ENCODE results near the gene SRGAP3.
A peak's percentile ranks its signal among the peaks of the same experiment; 100 is the strongest.

SRGAP3 gene

GRCh38 chr3:9000041-9000440 lies 249.4 kb downstream of the SRGAP3 start:
- TF ChIP-seq ZFP30 (CRISPR knock-in tag; IDR thresholded peaks at IDR 0.05), result no peak
- TF ChIP-seq OSR1 (CRISPR knock-in tag; IDR thresholded peaks at IDR 0.05), result no peak
- TF ChIP-seq POU6F1 (CRISPR knock-in tag; IDR thresholded peaks at IDR 0.05; ENCODE audit: borderline replicate concordance, low read depth), result no peak
- TF ChIP-seq CSRNP3 (CRISPR knock-in tag; IDR thresholded peaks at IDR 0.05), result no peak
- no peak for TF ChIP-seq TSHZ2 (CRISPR knock-in tag; IDR thresholded peaks at IDR 0.05)
- no peak for TF ChIP-seq PPARA (CRISPR knock-in tag; IDR thresholded peaks at IDR 0.05; ENCODE audit: borderline replicate concordance)
- TF ChIP-seq ZNF70 (CRISPR knock-in tag; IDR thresholded peaks at IDR 0.05), result no peak
- TF ChIP-seq TCF4 (CRISPR knock-in tag; IDR thresholded peaks at IDR 0.05; ENCODE audit: borderline replicate concordance), result no peak
- TF ChIP-seq ZNF8 (CRISPR knock-in tag; IDR thresholded peaks at IDR 0.05), result no peak
- TF ChIP-seq BACH2 (CRISPR knock-in tag; IDR thresholded peaks at IDR 0.05; ENCODE audit: borderline replicate concordance), result no peak
- TF ChIP-seq RARB (CRISPR knock-in tag; IDR thresholded peaks at IDR 0.05), result no peak
- TF ChIP-seq TOX (CRISPR knock-in tag; IDR thresholded peaks at IDR 0.05; ENCODE audit: borderline replicate concordance), result no peak
- TF ChIP-seq GLIS3 (CRISPR knock-in tag; IDR thresholded peaks at IDR 0.05), result no peak
- no peak for TF ChIP-seq ISL1 (CRISPR knock-in tag; IDR thresholded peaks at IDR 0.05)
- no peak for TF ChIP-seq CSDC2 (CRISPR knock-in tag; IDR thresholded peaks at IDR 0.05)
- no peak for TF ChIP-seq ZFP3 (CRISPR knock-in tag; IDR thresholded peaks at IDR 0.05)
- TF ChIP-seq ZC3H10 (CRISPR knock-in tag; IDR thresholded peaks at IDR 0.05), result no peak
- ATAC-seq, result no peak

- TF ChIP-seq TOX (CRISPR knock-in tag; IDR thresholded peaks at IDR 0.05; ENCODE audit: borderline replicate concordance), result no peak
- TF ChIP-seq CSDC2 (CRISPR knock-in tag; IDR thresholded peaks at IDR 0.05), result no peak
- TF ChIP-seq ARNTL (CRISPR knock-in tag; IDR thresholded peaks at IDR 0.05; ENCODE audit: borderline replicate concordance, low read depth), result no peak
- TF ChIP-seq SNAI2 (CRISPR knock-in tag; IDR thresholded peaks at IDR 0.05), result no peak
- no peak for TF ChIP-seq ISL1 (CRISPR knock-in tag; IDR thresholded peaks at IDR 0.05)
- TF ChIP-seq GLIS3 (CRISPR knock-in tag; IDR thresholded peaks at IDR 0.05), result no peak
- no peak for TF ChIP-seq OSR1 (CRISPR knock-in tag; IDR thresholded peaks at IDR 0.05)
- TF ChIP-seq BACH2 (CRISPR knock-in tag; IDR thresholded peaks at IDR 0.05; ENCODE audit: borderline replicate concordance), result no peak
- TF ChIP-seq ZC3H10 (CRISPR knock-in tag; IDR thresholded peaks at IDR 0.05), result no peak
- no peak for TF ChIP-seq POU6F1 (CRISPR knock-in tag; IDR thresholded peaks at IDR 0.05; ENCODE audit: borderline replicate concordance, low read depth)
- TF ChIP-seq TCF4 (CRISPR knock-in tag; IDR thresholded peaks at IDR 0.05; ENCODE audit: borderline replicate concordance), result no peak
- TF ChIP-seq PPARA (CRISPR knock-in tag; IDR thresholded peaks at IDR 0.05; ENCODE audit: borderline replicate concordance), result no peak
- no peak for TF ChIP-seq RARB (CRISPR knock-in tag; IDR thresholded peaks at IDR 0.05)
- ATAC-seq, result no peak
These were observed 252.3 kb downstream of the SRGAP3 start for GRCh38 chr3:8997151-8997550.

GRCh38 chr3:8996681-8997121 lies 252.7 kb downstream of the SRGAP3 start:
- peak; percentile 45; the same call in 2 of the 3 replicates for ATAC-seq

More at GRCh38 chr3:8996681-8997121, 252.7 kb downstream of the SRGAP3 start:
- no peak for TF ChIP-seq GLIS3 (CRISPR knock-in tag; IDR thresholded peaks at IDR 0.05)
- TF ChIP-seq ESRRG (CRISPR knock-in tag; IDR thresholded peaks at IDR 0.05), result no peak
- TF ChIP-seq OSR1 (CRISPR knock-in tag; IDR thresholded peaks at IDR 0.05), result no peak
- no peak for TF ChIP-seq ZNF565 (CRISPR knock-in tag; conservative IDR thresholded peaks at IDR 0.05; ENCODE audit: low read depth)
- no peak for TF ChIP-seq CSDC2 (CRISPR knock-in tag; IDR thresholded peaks at IDR 0.05)
- TF ChIP-seq ZNF8 (CRISPR knock-in tag; IDR thresholded peaks at IDR 0.05), result no peak
- no peak for TF ChIP-seq ZFP30 (CRISPR knock-in tag; IDR thresholded peaks at IDR 0.05)
- no peak for TF ChIP-seq ZNF70 (CRISPR knock-in tag; IDR thresholded peaks at IDR 0.05)
- TF ChIP-seq POU6F1 (CRISPR knock-in tag; IDR thresholded peaks at IDR 0.05; ENCODE audit: borderline replicate concordance, low read depth), result no peak
